Measurements from ENCODE around the gene BTBD9. TPM values are rescaled to one million over a fixed set of nuclear protein-coding genes. Genes with fewer than 3 reads are reported as not detected.

The BTBD9 gene
- total RNA-seq, 1 donor from 2014 or later, result 10.3 TPM

GRCh38 chr6:38319256-38320212, 320.2 kb downstream of the BTBD9 start:
- no peaks in the 10 kb centered on the region for H3K79me2 ChIP-seq (ENCODE audit: insufficient read depth, low read length)
- no peaks in the 10 kb centered on the region for H3K36me3 ChIP-seq (ENCODE audit: insufficient read depth, low read length)
- no peak overlapping the region for H3K9ac ChIP-seq (ENCODE audit: low read length)
- Mint-ChIP-seq H3K27ac (ENCODE audit: unreplicated experiment) (no peak overlapping the region), H3K36me3 (ENCODE audit: low read depth, unreplicated experiment) (peaks cover 3% of the 10 kb centered on the region), H3K9me3 (ENCODE audit: unreplicated experiment) (peaks cover 3% of the 10 kb centered on the region), H3K27me3 (ENCODE audit: low read depth, unreplicated experiment) (no peaks in the 10 kb centered on the region), H3K4me1 (ENCODE audit: low read depth, unreplicated experiment) (peaks cover 5% of the 10 kb centered on the region), H3K4me3 (ENCODE audit: unreplicated experiment) (no peak overlapping the region)
- H3K4me3 ChIP-seq (ENCODE audit: insufficient read depth, low read depth, low read length), result no peak overlapping the region
- no peaks in the 10 kb centered on the region for H3K9me3 ChIP-seq (ENCODE audit: insufficient read depth, low read depth, low read length)
- H3K27ac ChIP-seq (ENCODE audit: low read depth, low read length), result no peak overlapping the region
- no peak overlapping the region for H3K4me2 ChIP-seq (ENCODE audit: low read length)
- FAIRE-seq (no peak), DNase-seq (ENCODE audit: low read depth) (no peak)
- TF ChIP-seq EZH2 (IDR thresholded peaks at IDR 0.05; ENCODE audit: insufficient read depth, low read length), result no peak
- no peak for TF ChIP-seq CTCF (IDR thresholded peaks at IDR 0.05; ENCODE audit: insufficient read depth, low read depth, low read length)
- H3K27me3 ChIP-seq (ENCODE audit: insufficient read depth, low read length), result no peaks in the 10 kb centered on the region
- H4K20me1 ChIP-seq (ENCODE audit: insufficient read depth, low read length), result no peaks in the 10 kb centered on the region
- H2AFZ ChIP-seq (ENCODE audit: low read depth, low read length), result no peak overlapping the region
- no peaks in the 10 kb centered on the region for H3K4me1 ChIP-seq (ENCODE audit: insufficient read depth, low read length)

- no peak overlapping the region for H3K27ac Mint-ChIP-seq (ENCODE audit: unreplicated experiment)
- Histone ChIP-seq H3K9ac (ENCODE audit: low read length) (no peak overlapping the region), H3K79me2 (ENCODE audit: insufficient read depth, low read length) (no peaks in the 10 kb centered on the region), H3K27me3 (ENCODE audit: insufficient read depth, low read length) (no peaks in the 10 kb centered on the region), H4K20me1 (ENCODE audit: insufficient read depth, low read length) (no peaks in the 10 kb centered on the region), H3K36me3 (ENCODE audit: insufficient read depth, low read length) (no peaks in the 10 kb centered on the region), H2AFZ (ENCODE audit: low read depth, low read length) (no peak overlapping the region), H3K4me3 (ENCODE audit: insufficient read depth, low read depth, low read length) (no peak overlapping the region), H3K9me3 (ENCODE audit: insufficient read depth, low read depth, low read length) (no peaks in the 10 kb centered on the region), H3K4me2 (ENCODE audit: low read length) (no peak overlapping the region), H3K27ac (ENCODE audit: low read depth, low read length) (no peak overlapping the region), H3K4me1 (ENCODE audit: insufficient read depth, low read length) (no peaks in the 10 kb centered on the region)
- H3K4me3 Mint-ChIP-seq (ENCODE audit: unreplicated experiment), result no peak overlapping the region
- no peak for DNase-seq (ENCODE audit: low read depth)
- no peaks in the 10 kb centered on the region for H3K27me3 Mint-ChIP-seq (ENCODE audit: low read depth, unreplicated experiment)
- FAIRE-seq, result no peak
- TF ChIP-seq EZH2 (IDR thresholded peaks at IDR 0.05; ENCODE audit: insufficient read depth, low read length) (no peak), CTCF (IDR thresholded peaks at IDR 0.05; ENCODE audit: insufficient read depth, low read depth, low read length) (no peak)
- H3K9me3 Mint-ChIP-seq (ENCODE audit: unreplicated experiment), result peaks cover 3% of the 10 kb centered on the region
- no peaks in the 10 kb centered on the region for H3K4me1 Mint-ChIP-seq (ENCODE audit: low read depth, unreplicated experiment)
- peaks cover 3% of the 10 kb centered on the region for H3K36me3 Mint-ChIP-seq (ENCODE audit: low read depth, unreplicated experiment)
Measured at GRCh38 chr6:38316099-38316868, 323.4 kb downstream of the BTBD9 start.
